ENCODE data around the gene TRPM3.

Gene TRPM3

DNA sequence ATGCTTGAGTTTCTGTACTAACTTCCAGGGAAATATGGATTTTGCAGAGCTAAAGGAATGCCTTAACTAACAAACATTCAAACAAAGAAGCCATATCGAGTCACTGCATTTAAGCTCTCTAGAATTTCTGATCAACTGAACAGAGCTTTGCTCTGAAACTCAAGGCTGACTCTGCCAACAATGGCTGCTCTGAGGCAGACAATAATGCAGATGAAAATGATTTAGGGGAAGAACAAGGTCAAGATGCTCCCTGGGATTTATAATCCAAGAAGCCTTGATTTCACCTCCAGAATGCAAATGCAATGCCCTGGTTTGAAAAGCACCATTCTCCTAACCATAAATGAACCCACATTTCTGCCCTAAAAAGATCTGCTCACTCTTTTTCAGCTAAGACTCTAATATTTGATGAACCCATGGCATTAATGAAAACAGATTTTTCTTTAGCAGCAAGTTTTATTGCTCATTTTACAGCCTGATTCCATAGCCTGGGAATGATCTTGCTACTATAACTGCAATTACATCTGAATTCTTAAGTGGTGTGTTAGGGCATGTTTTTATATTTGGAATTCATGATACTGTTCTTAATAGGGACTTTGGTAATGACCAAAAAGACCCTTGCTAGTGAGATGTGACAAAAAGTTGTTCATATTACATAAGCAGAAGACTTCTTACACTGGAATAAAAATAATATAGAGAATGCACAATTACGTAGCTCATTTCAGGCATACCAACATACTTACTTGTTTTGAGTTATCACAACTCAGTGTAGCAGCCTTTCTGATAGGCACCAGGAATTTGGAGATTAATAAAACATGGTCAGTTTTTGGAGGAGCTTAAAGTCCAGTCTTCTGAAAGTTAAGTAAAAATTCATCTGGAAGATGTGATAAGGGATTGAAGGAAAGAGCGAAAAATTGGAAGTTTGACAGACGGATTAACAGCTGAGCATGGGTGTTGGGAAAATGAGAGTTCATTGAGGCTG is 169.4 kb downstream of the TRPM3 start:
- TF ChIP-seq GABPA (IDR thresholded peaks at IDR 0.05; ENCODE audit: low read depth) (no peak), CTCF (IDR thresholded peaks at IDR 0.05; ENCODE audit: insufficient read depth, low read length) (no peak), SPI1 (IDR thresholded peaks at IDR 0.05; ENCODE audit: borderline replicate concordance, low read depth) (no peak), POLR2AphosphoS5 (IDR thresholded peaks at IDR 0.05; ENCODE audit: low read depth) (no peak)
- TF ChIP-seq, protein P1, sequence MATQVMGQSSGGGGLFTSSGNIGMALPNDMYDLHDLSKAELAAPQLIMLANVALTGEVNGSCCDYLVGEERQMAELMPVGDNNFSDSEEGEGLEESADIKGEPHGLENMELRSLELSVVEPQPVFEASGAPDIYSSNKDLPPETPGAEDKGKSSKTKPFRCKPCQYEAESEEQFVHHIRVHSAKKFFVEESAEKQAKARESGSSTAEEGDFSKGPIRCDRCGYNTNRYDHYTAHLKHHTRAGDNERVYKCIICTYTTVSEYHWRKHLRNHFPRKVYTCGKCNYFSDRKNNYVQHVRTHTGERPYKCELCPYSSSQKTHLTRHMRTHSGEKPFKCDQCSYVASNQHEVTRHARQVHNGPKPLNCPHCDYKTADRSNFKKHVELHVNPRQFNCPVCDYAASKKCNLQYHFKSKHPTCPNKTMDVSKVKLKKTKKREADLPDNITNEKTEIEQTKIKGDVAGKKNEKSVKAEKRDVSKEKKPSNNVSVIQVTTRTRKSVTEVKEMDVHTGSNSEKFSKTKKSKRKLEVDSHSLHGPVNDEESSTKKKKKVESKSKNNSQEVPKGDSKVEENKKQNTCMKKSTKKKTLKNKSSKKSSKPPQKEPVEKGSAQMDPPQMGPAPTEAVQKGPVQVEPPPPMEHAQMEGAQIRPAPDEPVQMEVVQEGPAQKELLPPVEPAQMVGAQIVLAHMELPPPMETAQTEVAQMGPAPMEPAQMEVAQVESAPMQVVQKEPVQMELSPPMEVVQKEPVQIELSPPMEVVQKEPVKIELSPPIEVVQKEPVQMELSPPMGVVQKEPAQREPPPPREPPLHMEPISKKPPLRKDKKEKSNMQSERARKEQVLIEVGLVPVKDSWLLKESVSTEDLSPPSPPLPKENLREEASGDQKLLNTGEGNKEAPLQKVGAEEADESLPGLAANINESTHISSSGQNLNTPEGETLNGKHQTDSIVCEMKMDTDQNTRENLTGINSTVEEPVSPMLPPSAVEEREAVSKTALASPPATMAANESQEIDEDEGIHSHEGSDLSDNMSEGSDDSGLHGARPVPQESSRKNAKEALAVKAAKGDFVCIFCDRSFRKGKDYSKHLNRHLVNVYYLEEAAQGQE (IDR thresholded peaks at IDR 0.05; ENCODE audit: insufficient replicate concordance, low read depth): no peak
- no peak overlapping the region for H3K4me3 ChIP-seq (replicated peaks; ENCODE audit: insufficient read depth, low read length)
- no peaks in the 10 kb centered on the region for H3K27me3 ChIP-seq (ENCODE audit: insufficient read depth, poor library complexity, severe bottlenecking)
- no peak overlapping the region for H3K27ac ChIP-seq (replicated peaks)
- no peak for DNase-seq (ENCODE audit: low read depth in 1 of 2, low spot score in 1 of 2)

DNA sequence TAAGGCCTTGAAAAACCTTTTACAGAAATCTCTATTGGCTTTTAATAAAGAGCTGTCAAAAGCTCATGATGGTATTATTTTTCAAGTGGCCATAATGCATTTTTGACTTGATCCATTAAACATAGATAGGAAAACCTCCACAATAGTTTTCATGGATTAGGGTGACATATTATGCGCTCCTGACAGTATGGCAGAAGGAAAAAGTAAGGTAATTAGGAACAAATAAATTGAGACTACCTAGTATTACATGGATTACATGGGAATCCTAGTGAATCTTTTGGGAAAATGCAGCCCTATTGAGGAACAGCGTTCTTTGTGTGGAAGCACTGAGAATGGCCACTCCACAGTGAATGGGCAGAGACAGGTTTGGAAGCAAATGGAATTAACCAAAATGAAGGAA is 171.2 kb downstream of the TRPM3 start:
- H3K27ac ChIP-seq (replicated peaks): no peak overlapping the region
- DNase-seq (ENCODE audit: low read depth in 1 of 2, low spot score in 1 of 2): no peak
- TF ChIP-seq, protein P1 (IDR thresholded peaks at IDR 0.05; ENCODE audit: insufficient replicate concordance, low read depth): no peak
- no peak for TF ChIP-seq SPI1 (IDR thresholded peaks at IDR 0.05; ENCODE audit: borderline replicate concordance, low read depth)
- no peak for TF ChIP-seq POLR2AphosphoS5 (IDR thresholded peaks at IDR 0.05; ENCODE audit: low read depth)
- no peak for TF ChIP-seq GABPA (IDR thresholded peaks at IDR 0.05; ENCODE audit: low read depth)
- TF ChIP-seq CTCF (IDR thresholded peaks at IDR 0.05; ENCODE audit: insufficient read depth, low read length): no peak
- no peaks in the 10 kb centered on the region for H3K27me3 ChIP-seq (ENCODE audit: insufficient read depth, poor library complexity, severe bottlenecking)
- no peak overlapping the region for H3K4me3 ChIP-seq (replicated peaks; ENCODE audit: insufficient read depth, low read length)

DNA sequence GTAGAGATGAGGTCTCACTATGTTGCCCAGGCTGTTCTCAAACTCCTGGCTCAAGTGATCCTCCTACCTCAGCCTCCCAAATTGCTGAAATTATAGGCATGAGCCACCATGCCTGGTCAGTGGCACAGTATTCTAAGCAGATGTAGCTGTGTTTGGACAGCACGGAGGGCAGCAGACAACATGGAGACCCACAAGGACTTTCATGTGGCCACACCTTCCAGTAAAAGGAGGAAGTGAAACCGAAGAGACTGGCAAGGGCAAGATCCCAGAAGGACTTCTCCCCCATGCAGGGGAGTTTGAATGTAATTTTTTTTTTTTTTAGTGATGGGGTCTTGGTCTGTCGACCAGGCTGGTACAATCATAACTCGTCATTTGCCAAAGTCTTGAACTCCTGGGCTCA is 172.2 kb downstream of the TRPM3 start:
- Histone ChIP-seq H3K27me3 (ENCODE audit: insufficient read depth, poor library complexity, severe bottlenecking) (no peaks in the 10 kb centered on the region), H3K4me3 (replicated peaks; ENCODE audit: insufficient read depth, low read length) (no peak overlapping the region), H3K27ac (replicated peaks) (no peak overlapping the region)
- DNase-seq (ENCODE audit: low read depth in 1 of 2, low spot score in 1 of 2): no peak
- TF ChIP-seq CTCF (IDR thresholded peaks at IDR 0.05; ENCODE audit: insufficient read depth, low read length) (no peak), SPI1 (IDR thresholded peaks at IDR 0.05; ENCODE audit: borderline replicate concordance, low read depth) (peak; percentile 37; the same call in 1 of the 2 replicates)
